Keratinocyte (primary cell): ENCODE results near the gene C1orf174. TPM values are rescaled to one million over a fixed set of nuclear protein-coding genes. Genes with fewer than 3 reads are reported as not detected.

Experiments
- DNase-seq: peaks from one replicate; pipeline ENCODE4 v3.0.0-alpha.2; 2011; ENCODE audit warnings: low read depth, missing footprints, low spot score
- FAIRE-seq: peaks from 2 replicates; lab custom pipeline; 2011; peaks lifted over from hg19 to GRCh38; lab: Jason Lieb, UNC
- H2AFZ ChIP-seq: 2 replicates; pipeline ENCODE4 v1.6.0; 2012; ENCODE audit warnings: low read length, control low read depth, inconsistent platforms; ENCODE audit not compliant: control insufficient read depth
- H3K27ac ChIP-seq: 2 replicates; pipeline ENCODE4 v1.5.1; 2011; ENCODE audit warnings: low read length; ENCODE audit not compliant: control insufficient read depth, insufficient read depth
- H3K27me3 ChIP-seq: 3 replicates; pipeline ENCODE4 v1.6.0; 2011; ENCODE audit warnings: low read length; ENCODE audit not compliant: control insufficient read depth, insufficient read depth; ENCODE audit errors: extremely low read depth
- H3K36me3 ChIP-seq, 2 experiments: 2 replicates in 1 of 2; 3 replicates in 1 of 2; pipeline ENCODE4 v1.5.1; 2011; ENCODE audit warnings: low read length in 2 of 2, mild to moderate bottlenecking in 1 of 2; ENCODE audit not compliant: control insufficient read depth in 2 of 2, insufficient read depth in 2 of 2; ENCODE audit errors: extremely low read depth in 1 of 2
- H3K4me1 ChIP-seq: 3 replicates; pipeline ENCODE4 v1.5.1; 2011; ENCODE audit warnings: low read length; ENCODE audit not compliant: control insufficient read depth, insufficient read depth; ENCODE audit errors: extremely low read depth
- H3K4me2 ChIP-seq: 3 replicates; pipeline ENCODE4 v1.6.0; 2011; ENCODE audit warnings: low read depth, low read length; ENCODE audit not compliant: control insufficient read depth, insufficient read depth; ENCODE audit errors: extremely low read depth
- H3K4me3 ChIP-seq, 3 experiments: fragments of 200-600 bp in 1 of 3; sonication (generic) in 1 of 3; 2 replicates in 2 of 3; 3 replicates in 1 of 3; pipeline ENCODE4 v1.5.1; 2011 to 2016; ENCODE audit warnings: low read length in 3 of 3, mild to moderate bottlenecking in 3 of 3, control low read depth in 2 of 3, inconsistent platforms in 1 of 3, low read depth in 1 of 3, mixed read lengths in 1 of 3, mixed run types in 1 of 3, moderate library complexity in 1 of 3; ENCODE audit not compliant: control insufficient read depth in 2 of 3, insufficient read depth in 2 of 3; ENCODE audit errors: extremely low read depth in 1 of 3
- H3K79me2 ChIP-seq: 2 replicates; pipeline ENCODE4 v1.6.0; 2012; ENCODE audit warnings: low read length; ENCODE audit not compliant: control insufficient read depth, insufficient read depth
- H3K9ac ChIP-seq: 3 replicates; pipeline ENCODE4 v1.6.0; 2011; ENCODE audit warnings: low read length; ENCODE audit not compliant: control insufficient read depth, insufficient read depth; ENCODE audit errors: extremely low read depth
- H3K9me1 ChIP-seq: 3 replicates; pipeline ENCODE4 v1.6.0; 2011; ENCODE audit warnings: low read length; ENCODE audit not compliant: control insufficient read depth, insufficient read depth; ENCODE audit errors: extremely low read depth
- H3K9me3 ChIP-seq: 2 replicates; pipeline ENCODE4 v1.5.1; 2012; ENCODE audit warnings: low read depth, low read length; ENCODE audit not compliant: control insufficient read depth
- H4K20me1 ChIP-seq: 3 replicates; pipeline ENCODE4 v1.6.0; 2011; ENCODE audit warnings: low read length; ENCODE audit not compliant: control insufficient read depth, insufficient read depth; ENCODE audit errors: extremely low read depth
- EZH2 ChIP-seq: IDR thresholded peaks from one replicate; pipeline ENCODE4 v1.6.1; 2012; ENCODE audit warnings: inconsistent platforms, mild to moderate bottlenecking, low read length, moderate library complexity
- dilution Hi-C: fragments of 300-500 bp; cut with MboI; formaldehyde crosslinking; loops from one replicate; pipeline ENCODE4 v1.7.0; 2020; ENCODE audit warnings: low sequenced_read_pairs; ENCODE audit not compliant: extremely low pct_ligation_motif_present
- polyA plus RNA-seq, 5 experiments: library from polyadenylated mRNA; depleted of rRNA in 3 of 5; stranded (reverse) in 3 of 5; stranded (forward) in 1 of 5; unstranded in 1 of 5; fragments of >200 nt; gene quantifications; 1 replicate in 1 of 5; 2 replicates in 3 of 5; 3 replicates in 1 of 5; pipeline versions ENCODE4 v1.2.1 to v1.2.3, GENCODE V29; 2011 to 2012; ENCODE audit warnings: missing spikeins in 2 of 5, low read depth in 1 of 5, low replicate concordance in 1 of 5
- TF ChIP-seq, protein P1 (sequence below), 3 experiments: IDR thresholded peaks in 1 of 3; conservative IDR thresholded peaks in 1 of 3; optimal IDR thresholded peaks in 1 of 3; 2 replicates in 2 of 3; 3 replicates in 1 of 3; pipeline versions ENCODE3 to v1.5.1; 2011; ENCODE audit warnings: low read length in 3 of 3, mild to moderate bottlenecking in 3 of 3, moderate library complexity in 2 of 3, control low read depth in 1 of 3, inconsistent platforms in 1 of 3; ENCODE audit not compliant: insufficient read depth in 2 of 3; ENCODE audit errors: extremely low read depth in 1 of 3

The C1orf174 gene
- polyA plus RNA-seq, 1 donor (not counting 4 experiments of a cell fraction or from before 2014, with no cell fraction given): 26.8 TPM

DNA sequence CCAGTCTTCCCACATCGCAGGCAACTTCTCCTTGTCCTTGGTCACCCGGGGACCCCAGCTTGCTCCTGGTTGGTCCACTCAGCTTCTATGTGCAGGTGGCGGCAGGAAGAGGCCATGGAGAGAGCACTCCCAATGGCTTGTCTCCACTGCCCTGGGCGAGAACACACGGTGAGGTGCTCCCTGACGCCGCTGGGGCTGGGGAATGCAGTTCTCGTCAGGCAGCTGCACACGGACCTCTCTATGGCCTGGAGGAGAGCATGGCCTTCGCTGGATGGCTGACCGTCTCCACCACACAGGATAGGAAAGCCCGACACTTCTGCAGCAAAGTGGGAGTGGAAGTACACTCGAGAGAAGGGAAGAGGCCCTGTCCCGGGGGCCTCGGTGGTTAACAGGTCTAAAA, 11.8 kb downstream of the C1orf174 start:
- Histone ChIP-seq H3K4me2 (no peak overlapping the region), H3K4me1 (no peaks in the 10 kb centered on the region), H3K27ac (no peak overlapping the region), H3K36me3 (peaks cover 22 to 25% of the 10 kb centered on the region in 2 experiments), H3K4me3 (no peak overlapping the region), H3K9ac (no peak overlapping the region), H4K20me1 (no peaks in the 10 kb centered on the region), H3K9me3 (no peaks in the 10 kb centered on the region), H3K79me2 (peaks cover 2% of the 10 kb centered on the region), H3K27me3 (no peaks in the 10 kb centered on the region), H3K9me1 (no peaks in the 10 kb centered on the region), H2AFZ (no peak overlapping the region)
- dilution Hi-C loops: no loop called here
- no peak for FAIRE-seq
- no peak for DNase-seq
- TF ChIP-seq EZH2: no peak
- TF ChIP-seq, protein P1, sequence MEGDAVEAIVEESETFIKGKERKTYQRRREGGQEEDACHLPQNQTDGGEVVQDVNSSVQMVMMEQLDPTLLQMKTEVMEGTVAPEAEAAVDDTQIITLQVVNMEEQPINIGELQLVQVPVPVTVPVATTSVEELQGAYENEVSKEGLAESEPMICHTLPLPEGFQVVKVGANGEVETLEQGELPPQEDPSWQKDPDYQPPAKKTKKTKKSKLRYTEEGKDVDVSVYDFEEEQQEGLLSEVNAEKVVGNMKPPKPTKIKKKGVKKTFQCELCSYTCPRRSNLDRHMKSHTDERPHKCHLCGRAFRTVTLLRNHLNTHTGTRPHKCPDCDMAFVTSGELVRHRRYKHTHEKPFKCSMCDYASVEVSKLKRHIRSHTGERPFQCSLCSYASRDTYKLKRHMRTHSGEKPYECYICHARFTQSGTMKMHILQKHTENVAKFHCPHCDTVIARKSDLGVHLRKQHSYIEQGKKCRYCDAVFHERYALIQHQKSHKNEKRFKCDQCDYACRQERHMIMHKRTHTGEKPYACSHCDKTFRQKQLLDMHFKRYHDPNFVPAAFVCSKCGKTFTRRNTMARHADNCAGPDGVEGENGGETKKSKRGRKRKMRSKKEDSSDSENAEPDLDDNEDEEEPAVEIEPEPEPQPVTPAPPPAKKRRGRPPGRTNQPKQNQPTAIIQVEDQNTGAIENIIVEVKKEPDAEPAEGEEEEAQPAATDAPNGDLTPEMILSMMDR (optimal IDR thresholded peaks at IDR 0.05 in 1 of 3, IDR thresholded peaks at IDR 0.05 in 1 of 3, conservative IDR thresholded peaks at IDR 0.05 in 1 of 3; ENCODE audit: extremely low read depth in 1 of 3, insufficient read depth in 2 of 3, low read length in 3 of 3): no peak

DNA sequence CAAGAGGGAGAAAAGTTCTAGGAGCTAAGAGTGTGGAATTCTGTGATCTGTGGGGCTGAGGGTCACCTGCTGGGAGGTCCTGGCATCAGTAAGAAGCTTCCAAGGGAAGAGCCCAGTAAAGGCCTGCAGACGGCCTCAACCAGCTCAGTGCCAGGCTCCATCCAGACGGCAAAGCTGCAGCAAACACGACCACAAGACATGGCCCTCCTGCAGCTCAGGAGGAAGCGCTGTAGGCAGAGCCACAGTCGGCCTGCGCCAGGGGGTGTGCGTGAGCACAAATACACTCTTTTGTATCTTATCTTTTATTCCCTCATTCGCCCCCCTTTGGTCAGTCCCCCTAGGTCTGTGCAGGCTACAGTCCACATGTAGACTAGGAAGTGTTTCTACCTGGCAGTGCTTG, 13.4 kb downstream of the C1orf174 start:
- no peak overlapping the region for H3K9ac ChIP-seq
- H3K36me3 ChIP-seq: peaks cover 22 to 23% of the 10 kb centered on the region in 2 experiments
- H4K20me1 ChIP-seq: no peaks in the 10 kb centered on the region
- no peak for DNase-seq
- TF ChIP-seq EZH2: no peak
- TF ChIP-seq, protein P1 (optimal IDR thresholded peaks at IDR 0.05 in 1 of 3, IDR thresholded peaks at IDR 0.05 in 1 of 3, conservative IDR thresholded peaks at IDR 0.05 in 1 of 3; ENCODE audit: extremely low read depth in 1 of 3, insufficient read depth in 2 of 3, low read length in 3 of 3): no peak
- dilution Hi-C loops: no loop called here
- FAIRE-seq: no peak
- no peaks in the 10 kb centered on the region for H3K9me1 ChIP-seq
- H3K27me3 ChIP-seq: no peaks in the 10 kb centered on the region
- H3K27ac ChIP-seq: no peak overlapping the region
- no peak overlapping the region for H3K4me2 ChIP-seq
- no peak overlapping the region for H2AFZ ChIP-seq
- H3K79me2 ChIP-seq: peaks cover 2% of the 10 kb centered on the region
- no peak overlapping the region for H3K4me3 ChIP-seq
- H3K9me3 ChIP-seq: no peaks in the 10 kb centered on the region
- no peaks in the 10 kb centered on the region for H3K4me1 ChIP-seq
